CD4-positive, alpha-beta T cell treated with Interleukin-12 subunit alpha and Interleukin-12 subunit beta, for 1 hour (primary cell): ENCODE results near the gene SLC39A6.
"Not testable (repeated sequence)": the region's sequence is repeated elsewhere in the genome, so short reads cannot be mapped to it uniquely, and the experiment has no call there.

Source experiments
- DNase-seq: peaks from one replicate; pipeline ENCODE4 v3.0.0-alpha.2; 2020

SLC39A6 gene

GRCh38 chr18:36094431-36094830 is 34.7 kb downstream of the SLC39A6 start:
- DNase-seq = no peak

- not testable (repeated sequence) for DNase-seq
Measured at GRCh38 chr18:36092116-36092515, 37.0 kb downstream of the SLC39A6 start.

GRCh38 chr18:36089001-36089400 is 40.1 kb downstream of the SLC39A6 start:
- no peak for DNase-seq

GRCh38 chr18:36088256-36088655 is 40.9 kb downstream of the SLC39A6 start:
- DNase-seq = no peak

- no peak for DNase-seq
Measured at GRCh38 chr18:36086186-36086585, 43.0 kb downstream of the SLC39A6 start.

GRCh38 chr18:36085195-36085594 is 43.9 kb downstream of the SLC39A6 start:
- no peak for DNase-seq

GRCh38 chr18:36083729-36084128 is 45.4 kb downstream of the SLC39A6 start:
- no peak for DNase-seq

- not testable (repeated sequence) for DNase-seq
Measured at GRCh38 chr18:36081118-36081517, 48.0 kb downstream of the SLC39A6 start.

GRCh38 chr18:36078751-36079529 is 50.2 kb downstream of the SLC39A6 start:
- no peak for DNase-seq

GRCh38 chr18:36077764-36078163 is 51.4 kb downstream of the SLC39A6 start:
- DNase-seq = not testable (repeated sequence)

- no peak for DNase-seq
Measured at GRCh38 chr18:36075862-36076587, 53.1 kb downstream of the SLC39A6 start.

GRCh38 chr18:36074435-36074834 is 54.7 kb downstream of the SLC39A6 start:
- no peak for DNase-seq

GRCh38 chr18:36073676-36074075 is 55.5 kb downstream of the SLC39A6 start:
- no peak for DNase-seq

- DNase-seq = not testable (repeated sequence)
Measured at GRCh38 chr18:36072406-36072805, 56.7 kb downstream of the SLC39A6 start.

GRCh38 chr18:36067055-36067957 is 61.8 kb downstream of the SLC39A6 start, which contains the start of gene RPRD1A:
Gene RPRD1A, minus strand, starts transcription at chr18:36067559. Its CDS starts 155 bp downstream, at chr18:36067404.
- DNase-seq = peak; percentile 96

GRCh38 chr18:36066686-36067054 is 62.5 kb downstream of the SLC39A6 start:
- DNase-seq = no peak

- DNase-seq = no peak
Measured at GRCh38 chr18:36066001-36066400, 63.1 kb downstream of the SLC39A6 start.

- not testable (repeated sequence) for DNase-seq
Measured at GRCh38 chr18:36064809-36065079, 64.4 kb downstream of the SLC39A6 start.

GRCh38 chr18:36064027-36064808 is 64.9 kb downstream of the SLC39A6 start:
- no peak for DNase-seq

- no peak for DNase-seq
Measured at GRCh38 chr18:36058674-36059073, 70.5 kb downstream of the SLC39A6 start.
